GM18505 (cell line): ENCODE data around the gene DLEU7.

ENCODE experiments used
- ATAC-seq: cut with Tn5 transposase; IDR thresholded peaks from one replicate; pipeline ENCODE4 v1.9.1; 2021; ENCODE audit not compliant: unreplicated experiment
- POLR2A ChIP-seq: IDR thresholded peaks from 4 replicates; pipeline ENCODE4 v1.6.1; 2011; ENCODE audit warnings: borderline replicate concordance; ENCODE audit not compliant: insufficient read depth, insufficient read length; ENCODE audit errors: extremely low read depth

DLEU7 gene

DNA sequence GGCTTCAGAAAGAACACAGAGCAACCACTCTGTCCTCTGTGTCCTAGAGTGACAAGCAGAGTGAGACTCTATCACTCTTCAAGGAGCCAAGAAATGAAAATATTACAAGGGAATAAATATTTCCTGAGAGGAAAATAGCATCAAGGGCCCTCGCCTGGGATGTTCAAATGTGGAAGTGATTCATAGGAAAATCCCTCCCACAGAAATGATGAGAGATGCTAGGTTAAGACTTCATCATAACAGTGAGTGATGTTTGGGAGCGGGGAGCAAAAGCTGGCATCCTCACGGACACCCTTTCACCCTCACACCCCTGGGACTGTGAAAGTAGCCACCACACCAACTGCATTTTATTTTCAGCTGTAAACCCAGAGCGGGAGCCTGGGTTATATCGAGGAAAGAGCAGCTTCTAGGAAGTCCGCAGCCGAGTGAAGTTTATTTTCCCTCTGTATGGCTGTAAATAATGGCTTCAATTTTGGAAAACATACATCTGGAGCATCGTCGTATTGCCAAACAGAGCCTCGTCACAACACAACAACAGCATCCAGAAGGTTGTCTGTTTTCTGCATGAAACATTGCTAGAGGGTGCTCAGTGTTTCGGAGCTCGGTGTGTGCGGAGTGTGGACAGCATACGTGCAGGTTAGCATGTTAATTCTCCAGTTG, 54.8 kb downstream of the DLEU7 start:
- no peak for TF ChIP-seq POLR2A
- no peak for ATAC-seq

DNA sequence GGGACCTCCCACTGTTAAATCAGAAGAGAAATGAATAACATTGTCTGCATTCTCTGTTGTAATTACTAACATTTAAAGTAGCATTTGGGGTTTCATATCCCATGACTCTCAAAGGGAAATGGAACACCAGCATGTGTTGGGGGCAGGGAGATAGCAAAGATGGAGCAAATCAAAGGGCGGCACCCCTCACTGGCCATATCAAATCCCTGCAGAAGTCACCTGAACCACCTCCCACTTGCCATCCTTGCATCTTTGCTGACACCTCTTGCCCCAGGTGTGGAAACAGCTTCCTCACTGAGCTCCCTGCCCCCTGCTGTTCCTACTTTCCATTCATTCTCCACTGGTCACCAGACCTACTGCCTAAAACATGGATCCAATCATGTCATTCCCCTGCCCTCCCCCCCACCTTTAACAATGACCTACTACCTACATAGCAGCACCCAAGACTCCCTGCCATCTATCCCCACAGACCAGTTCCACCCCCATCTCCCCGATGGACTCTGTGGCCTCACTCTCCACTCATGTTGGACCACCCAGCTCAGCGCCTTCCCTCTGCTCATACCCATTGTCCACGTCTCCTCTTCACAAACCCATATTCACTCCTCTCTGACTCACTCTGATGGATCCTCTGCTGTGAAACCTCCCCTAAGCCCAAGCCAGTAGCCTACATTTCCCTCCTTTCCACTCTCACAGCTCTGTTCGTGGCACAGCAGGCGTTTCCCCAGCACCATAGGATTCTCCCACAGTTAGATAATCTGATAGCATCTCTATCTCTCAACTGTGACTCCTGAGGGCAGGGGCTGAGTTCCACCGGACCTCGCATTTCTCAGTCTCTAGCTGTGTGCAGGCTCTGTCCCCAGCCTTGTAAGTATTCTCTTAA, 55.9 kb downstream of the DLEU7 start:
- no peak for TF ChIP-seq POLR2A
- no peak for ATAC-seq

- TF ChIP-seq POLR2A: no peak
- ATAC-seq: no peak
These were observed 59.7 kb downstream of the DLEU7 start for GRCh38 chr13:50783717-50784290.

GRCh38 chr13:50783066-50783465, 60.4 kb downstream of the DLEU7 start:
- ATAC-seq: no peak
- TF ChIP-seq POLR2A: no peak

GRCh38 chr13:50780201-50781015, 63.1 kb downstream of the DLEU7 start:
- TF ChIP-seq POLR2A: no peak
- ATAC-seq: no peak

DNA sequence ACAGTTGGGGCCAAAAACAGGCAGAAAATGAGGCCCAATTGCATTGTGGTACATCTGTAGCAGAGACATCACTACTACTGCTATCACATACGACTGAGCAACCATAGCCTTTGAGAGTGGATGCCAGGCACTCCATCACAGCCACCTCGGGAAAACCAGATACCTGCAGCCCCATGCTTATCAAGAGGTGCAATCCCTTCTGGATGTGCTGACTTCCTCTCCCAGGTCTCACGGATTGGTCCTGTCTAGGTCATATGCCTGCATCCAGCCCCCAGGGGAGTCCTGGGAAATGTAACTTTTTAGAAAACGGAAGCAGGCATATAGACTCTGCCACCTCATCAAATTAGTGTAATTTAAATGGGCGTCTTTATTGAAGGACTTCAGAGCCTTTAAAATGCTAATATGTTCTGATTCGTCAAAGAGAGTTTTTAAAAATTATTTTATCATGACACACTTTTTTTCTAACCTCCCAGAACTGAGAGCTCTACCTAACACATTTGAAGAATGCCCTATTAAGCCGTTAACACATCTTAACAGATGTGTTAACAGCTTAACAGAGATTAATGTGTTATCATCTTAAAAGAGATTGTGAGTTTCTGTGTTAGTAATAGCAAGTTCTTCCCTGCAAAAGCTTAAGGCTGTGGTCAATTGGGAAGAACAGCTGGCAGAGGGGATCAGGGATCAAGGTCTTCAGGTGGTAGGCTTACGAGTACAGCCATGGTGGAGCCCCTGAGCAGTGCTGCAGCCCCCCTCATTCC, 63.9 kb downstream of the DLEU7 start:
- no peak for ATAC-seq
- TF ChIP-seq POLR2A: no peak
